ENCODE data around the gene AASDH.
"Not testable (repeated sequence)": the region's sequence is repeated elsewhere in the genome, so short reads cannot be mapped to it uniquely, and the experiment has no call there.

AASDH gene

GRCh38 chr4:56389558-56389957 lies 2.3 kb upstream of the AASDH start:
- DNase-seq (ENCODE audit: low spot score): no peak

- no peak for DNase-seq (ENCODE audit: low spot score)
Observed at GRCh38 chr4:56388306-56388705, 1.0 kb upstream of the AASDH start.

GRCh38 chr4:56386091-56386490 lies 1.2 kb downstream of the AASDH start:
- no peak for DNase-seq (ENCODE audit: low spot score)

GRCh38 chr4:56375458-56375857 lies 11.8 kb downstream of the AASDH start:
- DNase-seq (ENCODE audit: low spot score): no peak

- DNase-seq (ENCODE audit: low spot score): no peak
Observed at GRCh38 chr4:56374956-56375355, 12.3 kb downstream of the AASDH start.

GRCh38 chr4:56372774-56373173 lies 14.5 kb downstream of the AASDH start:
- no peak for DNase-seq (ENCODE audit: low spot score)

GRCh38 chr4:56371426-56372220 lies 15.7 kb downstream of the AASDH start:
- no peak for DNase-seq (ENCODE audit: low spot score)

GRCh38 chr4:56370377-56370776 lies 16.9 kb downstream of the AASDH start:
- no peak for DNase-seq (ENCODE audit: low spot score)

- DNase-seq (ENCODE audit: low spot score): not testable (repeated sequence)
Observed at GRCh38 chr4:56362981-56363380, 24.3 kb downstream of the AASDH start.

- DNase-seq (ENCODE audit: low spot score): no peak
Observed at GRCh38 chr4:56360071-56360470, 27.2 kb downstream of the AASDH start.

GRCh38 chr4:56356650-56357049 lies 30.6 kb downstream of the AASDH start:
- DNase-seq (ENCODE audit: low spot score): no peak

GRCh38 chr4:56348576-56348975 lies 38.7 kb downstream of the AASDH start:
- DNase-seq (ENCODE audit: low spot score): no peak

GRCh38 chr4:56345458-56345857 lies 41.8 kb downstream of the AASDH start:
- no peak for DNase-seq (ENCODE audit: low spot score)

- no peak for DNase-seq (ENCODE audit: low spot score)
Observed at GRCh38 chr4:56342746-56343145, 44.5 kb downstream of the AASDH start.

GRCh38 chr4:56330691-56331090 lies 56.6 kb downstream of the AASDH start:
- DNase-seq (ENCODE audit: low spot score): no peak

- no peak for DNase-seq (ENCODE audit: low spot score)
Observed at GRCh38 chr4:56326363-56326762, 60.9 kb downstream of the AASDH start.

- no peak for DNase-seq (ENCODE audit: low spot score)
Observed at GRCh38 chr4:56324011-56324610, 63.2 kb downstream of the AASDH start.

GRCh38 chr4:56323327-56323726 lies 64.0 kb downstream of the AASDH start:
- DNase-seq (ENCODE audit: low spot score): no peak

- no peak for DNase-seq (ENCODE audit: low spot score)
Observed at GRCh38 chr4:56321251-56321650, 66.0 kb downstream of the AASDH start.

GRCh38 chr4:56320293-56320692 lies 67.0 kb downstream of the AASDH start:
- DNase-seq (ENCODE audit: low spot score): no peak

- DNase-seq (ENCODE audit: low spot score): no peak
Observed at GRCh38 chr4:56318555-56318954, 68.7 kb downstream of the AASDH start.

GRCh38 chr4:56317749-56318148 lies 69.5 kb downstream of the AASDH start:
- DNase-seq (ENCODE audit: low spot score): no peak

- no peak for DNase-seq (ENCODE audit: low spot score)
Observed at GRCh38 chr4:56316011-56316650, 71.2 kb downstream of the AASDH start.
